ENCODE results near the gene COL25A1. TPM values are rescaled to one million over a fixed set of nuclear protein-coding genes. Genes with fewer than 3 reads are reported as not detected.

Gene COL25A1
- total RNA-seq, 1 experiment from 2014 or later, result 4.2 TPM

DNA sequence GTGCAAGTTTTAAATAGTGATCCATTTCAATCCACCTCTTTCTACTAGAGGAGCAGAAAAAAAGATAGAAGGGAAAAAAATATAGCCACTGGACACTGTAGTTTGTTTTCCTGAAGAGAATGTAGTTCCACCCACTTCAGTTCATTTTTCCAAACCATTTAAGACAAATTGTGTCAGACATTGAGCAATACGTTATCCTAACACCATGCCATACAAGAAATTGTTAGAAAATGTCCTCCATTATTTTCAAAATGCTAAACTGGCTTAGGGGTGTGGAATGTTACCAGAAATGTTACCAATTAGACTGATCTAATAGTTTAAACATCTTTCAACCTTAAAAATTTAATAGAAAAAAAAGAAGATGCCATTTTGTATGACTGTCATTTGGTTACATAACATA, 491.0 kb downstream of the COL25A1 start:
- H3K4me1 Mint-ChIP-seq, result peaks cover 4 to 5% of the 10 kb centered on the region in 2 experiments; a peak in 2 of 4 replicates
- H2BK5ac ChIP-seq (ENCODE audit: insufficient read length, low read length), result no peak overlapping the region
- H2BK20ac ChIP-seq (ENCODE audit: low read depth, low read length, poor library complexity, severe bottlenecking), result no peak overlapping the region
- no peak overlapping the region for H4K91ac ChIP-seq (ENCODE audit: insufficient read length, low read depth, low read length)
- H3K14ac ChIP-seq (ENCODE audit: insufficient read depth, low read length), result no peak overlapping the region
- H3K4me1 ChIP-seq (ENCODE audit: insufficient read depth, low read length), result no peaks in the 10 kb centered on the region
- no peak overlapping the region for H2BK12ac ChIP-seq (ENCODE audit: insufficient read length, low read depth, low read length)
- H3K56ac ChIP-seq (ENCODE audit: insufficient read length, low read depth, low read length), result no peak overlapping the region
- H2BK120ac ChIP-seq (ENCODE audit: low read depth, low read length, poor library complexity, severe bottlenecking), result no peak overlapping the region
- H3K9ac ChIP-seq (ENCODE audit: extremely low read depth, insufficient read length, low read length), result no peak overlapping the region
- no peak overlapping the region for H3K4ac ChIP-seq (ENCODE audit: low read depth, low read length)
- H3K79me2 ChIP-seq (ENCODE audit: insufficient read depth, low read length), result no peaks in the 10 kb centered on the region
- H3K9me3 ChIP-seq (ENCODE audit: control insufficient read depth, low read depth, low read length), result no peaks in the 10 kb centered on the region
- TF ChIP-seq, protein P1, sequence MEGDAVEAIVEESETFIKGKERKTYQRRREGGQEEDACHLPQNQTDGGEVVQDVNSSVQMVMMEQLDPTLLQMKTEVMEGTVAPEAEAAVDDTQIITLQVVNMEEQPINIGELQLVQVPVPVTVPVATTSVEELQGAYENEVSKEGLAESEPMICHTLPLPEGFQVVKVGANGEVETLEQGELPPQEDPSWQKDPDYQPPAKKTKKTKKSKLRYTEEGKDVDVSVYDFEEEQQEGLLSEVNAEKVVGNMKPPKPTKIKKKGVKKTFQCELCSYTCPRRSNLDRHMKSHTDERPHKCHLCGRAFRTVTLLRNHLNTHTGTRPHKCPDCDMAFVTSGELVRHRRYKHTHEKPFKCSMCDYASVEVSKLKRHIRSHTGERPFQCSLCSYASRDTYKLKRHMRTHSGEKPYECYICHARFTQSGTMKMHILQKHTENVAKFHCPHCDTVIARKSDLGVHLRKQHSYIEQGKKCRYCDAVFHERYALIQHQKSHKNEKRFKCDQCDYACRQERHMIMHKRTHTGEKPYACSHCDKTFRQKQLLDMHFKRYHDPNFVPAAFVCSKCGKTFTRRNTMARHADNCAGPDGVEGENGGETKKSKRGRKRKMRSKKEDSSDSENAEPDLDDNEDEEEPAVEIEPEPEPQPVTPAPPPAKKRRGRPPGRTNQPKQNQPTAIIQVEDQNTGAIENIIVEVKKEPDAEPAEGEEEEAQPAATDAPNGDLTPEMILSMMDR (conservative IDR thresholded peaks at IDR 0.05), result no peak
- H2BK15ac ChIP-seq (ENCODE audit: low read depth, low read length), result no peak overlapping the region
- no peak overlapping the region for H3K27ac ChIP-seq (ENCODE audit: insufficient read length, low read depth, low read length)
- H3K27me3 Mint-ChIP-seq (ENCODE audit: low read depth), result no peaks in the 10 kb centered on the region
- no peaks in the 10 kb centered on the region for H3K23me2 ChIP-seq (ENCODE audit: insufficient read length, low read depth, low read length, poor library complexity, severe bottlenecking)
- H3K27me3 ChIP-seq (ENCODE audit: insufficient read depth, low read length), result no peaks in the 10 kb centered on the region
- H3K23ac ChIP-seq (ENCODE audit: insufficient read length, low read depth, low read length), result no peak overlapping the region
- H2AFZ ChIP-seq (ENCODE audit: low read length), result no peak overlapping the region
- no peak overlapping the region for H3K4me3 Mint-ChIP-seq
- H3K18ac ChIP-seq (ENCODE audit: insufficient read length, low read depth, low read length), result no peak overlapping the region
- no peak for DNase-seq
- no peaks in the 10 kb centered on the region for H3K36me3 Mint-ChIP-seq (ENCODE audit: insufficient read depth in 1 of 3, low read depth in 3 of 3)
- no peak overlapping the region for H4K8ac ChIP-seq (replicated peaks; ENCODE audit: insufficient read length, low read depth, low read length)
- H2AK5ac ChIP-seq (ENCODE audit: insufficient read length, low read length), result no peak overlapping the region
- no peaks in the 10 kb centered on the region for H3K9me3 Mint-ChIP-seq
- H4K20me1 ChIP-seq (ENCODE audit: control insufficient read depth, insufficient read depth, insufficient read length), result no peaks in the 10 kb centered on the region
- no peak overlapping the region for H3K4me2 ChIP-seq (ENCODE audit: insufficient read depth, insufficient read length, low read length)
- H3K27ac Mint-ChIP-seq, result no peak overlapping the region
- no peak overlapping the region for H4K5ac ChIP-seq (ENCODE audit: insufficient read length, low read depth, low read length)
- no CpG with 5 or more reads among the region's 1 CpG for WGBS (ENCODE audit: extremely low coverage, insufficient read length, low lambda C conversion rate)
- no peaks in the 10 kb centered on the region for H3K79me1 ChIP-seq (ENCODE audit: insufficient read depth, low read depth, low read length, poor library complexity, severe bottlenecking)
- H3T11ph ChIP-seq (ENCODE audit: low read length), result no peak overlapping the region
